Measurements from ENCODE around the gene GRB2.

Gene GRB2

GRCh38 chr17:75271955-75272847 lies 133.3 kb downstream of the GRB2 start:
- DNase-seq: no peak

- peak; percentile 88 for DNase-seq
Observed at GRCh38 chr17:75271233-75271954, 134.1 kb downstream of the GRB2 start.

GRCh38 chr17:75270966-75271232 lies 134.6 kb downstream of the GRB2 start, which contains the start of gene MIF4GD:
Gene MIF4GD (minus strand): TSS chr17:75271231. CDS start chr17:75270195, 1,036 bp downstream.
- DNase-seq: no peak

- DNase-seq: peak; percentile 79
Observed at GRCh38 chr17:75270218-75270965, 135.1 kb downstream of the GRB2 start.

GRCh38 chr17:75269844-75270217 lies 135.6 kb downstream of the GRB2 start:
- DNase-seq: no peak
